HUDEP-2 (cell line): ENCODE data around the gene ADAP1.

Source experiments
- DNase-seq, 76 experiments: peaks; one replicate each; lab custom pipeline; 2025; ENCODE audit not compliant: unreplicated experiment in 76 of 76; lab: John Stamatoyannopoulos, UW

ADAP1 gene

DNA sequence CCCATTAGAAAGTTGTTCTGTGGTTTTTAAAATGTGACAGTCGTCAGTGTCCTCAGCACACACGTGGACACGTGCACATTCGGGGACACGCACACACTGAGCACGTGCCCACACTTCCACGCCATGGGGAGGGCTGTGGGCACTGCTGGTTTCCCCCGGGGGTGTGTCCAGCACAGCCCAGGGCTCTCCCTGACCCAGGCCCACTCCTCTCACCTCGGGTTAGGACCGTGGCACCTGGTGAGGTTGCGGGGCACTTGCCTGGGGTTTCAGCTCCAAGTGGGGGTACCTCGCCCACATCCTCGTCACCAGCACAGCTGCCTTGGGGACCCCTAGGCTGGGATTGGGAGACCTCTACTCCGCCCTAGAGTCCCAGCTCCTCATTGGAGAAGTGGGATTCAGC is 57.4 kb downstream of the ADAP1 start:
- no peak for DNase-seq

DNA sequence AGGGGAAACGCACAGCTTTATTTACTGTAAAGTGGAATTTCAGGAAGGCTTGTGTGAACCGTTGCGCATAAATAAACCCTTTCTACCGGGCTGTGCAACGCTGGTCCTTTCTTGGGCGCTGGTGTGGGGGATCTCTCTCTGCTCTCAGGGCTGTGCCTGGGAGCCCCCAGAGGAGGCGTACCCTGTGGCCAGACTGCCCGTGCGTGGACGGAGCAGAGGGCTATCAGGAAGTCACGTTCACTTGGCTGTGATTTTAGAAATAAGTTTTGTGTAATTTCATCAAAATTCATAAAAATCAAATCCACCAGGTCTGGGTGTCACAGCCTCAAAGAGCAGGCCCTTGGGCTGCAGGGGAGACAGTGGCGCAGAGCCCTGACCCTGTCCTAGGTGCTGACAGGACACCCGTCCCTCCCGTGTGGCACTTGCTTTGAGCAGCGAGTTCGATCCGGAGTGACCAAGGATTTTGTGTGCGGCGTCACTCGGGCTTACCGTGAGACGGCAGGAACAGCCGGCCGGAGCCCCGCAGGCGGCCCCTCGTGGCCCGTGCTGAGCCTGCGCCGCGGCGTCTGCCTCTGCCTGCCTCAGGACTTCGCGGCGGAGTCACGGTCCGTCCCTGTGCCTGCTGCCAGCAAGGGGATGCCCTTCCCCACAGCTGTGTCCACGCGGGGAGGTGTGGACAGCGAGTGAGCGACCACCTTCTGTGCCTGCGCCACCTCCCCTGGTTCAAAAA is 58.0 kb downstream of the ADAP1 start:
- DNase-seq = no peak

GRCh38 chr7:895451-896052 is 58.9 kb downstream of the ADAP1 start:
- DNase-seq = no peak

GRCh38 chr7:894927-895450 is 59.5 kb downstream of the ADAP1 start:
- no peak for DNase-seq

DNA sequence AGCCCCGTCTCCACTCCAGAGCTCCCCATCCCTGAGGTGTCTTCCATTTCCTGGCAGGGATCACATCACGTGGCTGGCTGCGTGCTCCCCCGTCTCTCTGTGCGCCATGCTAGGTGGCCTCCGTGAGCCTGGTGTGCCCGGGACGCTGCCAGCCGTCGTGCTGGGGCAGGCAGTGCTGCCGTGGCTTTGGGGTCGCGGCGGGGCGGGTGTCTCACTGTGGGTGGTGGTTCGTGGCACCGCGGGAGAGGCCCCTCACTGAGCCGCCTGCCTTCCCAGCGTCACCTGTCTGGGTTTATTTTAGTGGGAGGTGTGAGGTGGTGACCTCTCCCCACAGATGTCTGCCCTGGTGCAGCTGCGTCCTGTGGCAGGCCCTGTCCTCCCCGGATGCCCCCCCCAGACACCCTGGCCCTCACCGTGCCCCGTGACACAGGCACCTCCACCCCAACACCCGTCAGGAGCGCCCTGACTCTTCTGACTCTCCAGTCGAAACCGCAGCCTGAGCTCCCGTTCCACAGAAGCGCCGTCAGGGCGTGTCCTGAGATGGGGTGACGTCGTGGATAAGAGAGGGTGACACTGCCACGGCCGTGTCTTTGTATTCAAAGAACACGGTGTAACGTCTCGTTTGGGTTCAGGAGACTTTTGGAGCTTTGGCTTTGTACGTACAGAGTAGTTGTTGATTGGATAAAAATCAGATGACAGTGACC is 60.2 kb downstream of the ADAP1 start:
- no peak for DNase-seq

DNA sequence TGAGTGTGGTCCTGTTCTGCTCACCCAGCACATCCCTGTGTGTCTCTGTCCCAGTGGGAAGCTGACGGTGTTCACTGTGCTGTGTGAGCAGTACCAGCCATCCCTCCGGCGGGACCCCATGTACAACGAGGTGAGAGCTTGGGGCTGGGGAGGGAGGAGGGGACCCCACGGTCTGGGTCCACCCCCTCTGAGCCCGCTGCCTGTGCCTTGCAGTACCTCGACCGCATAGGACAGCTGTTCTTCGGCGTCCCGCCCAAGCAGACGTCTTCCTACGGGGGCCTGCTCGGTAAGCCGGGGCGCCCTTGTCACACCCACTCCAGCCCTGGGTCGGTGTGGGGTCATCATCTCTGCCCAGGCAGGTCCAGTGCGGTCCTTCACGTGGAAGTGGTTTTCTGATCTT is 60.8 kb downstream of the ADAP1 start:
- no peak for DNase-seq

GRCh38 chr7:892648-893593 is 61.6 kb downstream of the ADAP1 start:
- no peak for DNase-seq

DNA sequence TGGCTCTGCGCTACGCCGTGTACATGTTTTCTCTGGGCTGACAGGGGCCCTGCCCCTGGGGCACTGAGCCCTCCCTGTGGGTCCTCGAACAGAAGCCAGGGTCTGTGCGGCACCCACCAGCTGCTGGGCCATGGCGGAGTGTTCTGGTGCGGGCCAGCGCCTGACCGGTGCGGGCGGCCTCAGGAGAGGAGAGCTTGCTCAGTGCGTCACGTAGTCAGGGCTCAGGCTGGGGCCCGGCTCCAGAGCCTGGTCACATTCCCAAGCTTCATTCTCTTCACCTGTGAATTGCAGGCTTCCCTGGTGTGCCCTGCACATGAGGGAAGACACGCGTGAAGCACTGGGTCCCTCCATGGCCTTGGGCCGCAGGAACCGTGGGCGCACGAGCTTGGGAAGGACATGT is 62.7 kb downstream of the ADAP1 start:
- DNase-seq = no peak

- no peak for DNase-seq
Measured at GRCh38 chr7:891291-891690, 63.2 kb downstream of the ADAP1 start.

GRCh38 chr7:890868-891267 is 63.6 kb downstream of the ADAP1 start:
- DNase-seq = no peak

- no peak for DNase-seq
Measured at GRCh38 chr7:889391-889790, 65.1 kb downstream of the ADAP1 start.

DNA sequence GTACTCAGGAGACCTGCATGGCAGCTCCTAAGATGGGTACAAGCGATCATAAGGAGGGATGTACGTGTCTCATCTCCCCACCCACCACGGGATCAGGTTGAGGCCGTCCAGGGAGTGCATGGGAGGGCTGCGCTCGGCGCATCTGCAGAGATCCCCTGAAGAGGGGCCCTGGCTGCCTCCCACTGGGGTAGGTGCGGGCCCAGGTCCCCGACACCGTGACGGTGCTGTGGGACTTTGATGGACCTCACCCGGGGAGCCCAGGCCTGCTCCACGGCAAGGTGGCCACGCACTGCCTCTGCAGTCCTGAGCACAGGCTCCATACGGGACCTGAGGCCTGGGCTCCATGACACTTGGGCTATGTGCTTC is 65.5 kb downstream of the ADAP1 start:
- DNase-seq = no peak

GRCh38 chr7:888081-889024 is 66.1 kb downstream of the ADAP1 start:
- no peak for DNase-seq

DNA sequence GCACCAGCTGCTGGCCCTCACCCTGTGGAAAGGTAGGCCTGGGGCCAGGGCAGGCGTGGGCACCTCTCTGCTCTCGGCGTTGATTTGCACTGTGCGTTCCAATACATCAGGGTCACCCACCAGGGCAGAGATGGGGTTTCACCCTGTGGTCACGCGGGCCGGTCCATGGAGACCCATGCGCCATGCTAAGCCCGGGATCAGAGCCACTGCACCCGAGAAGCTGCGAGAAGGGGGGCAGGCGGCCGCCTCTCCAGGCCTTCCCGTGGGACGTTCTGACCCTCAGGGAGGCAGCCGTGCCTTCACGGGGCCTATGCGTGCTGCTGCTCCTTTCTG is 67.0 kb downstream of the ADAP1 start:
- DNase-seq = no peak

- DNase-seq = no peak
Measured at GRCh38 chr7:886626-887487, 67.6 kb downstream of the ADAP1 start.

DNA sequence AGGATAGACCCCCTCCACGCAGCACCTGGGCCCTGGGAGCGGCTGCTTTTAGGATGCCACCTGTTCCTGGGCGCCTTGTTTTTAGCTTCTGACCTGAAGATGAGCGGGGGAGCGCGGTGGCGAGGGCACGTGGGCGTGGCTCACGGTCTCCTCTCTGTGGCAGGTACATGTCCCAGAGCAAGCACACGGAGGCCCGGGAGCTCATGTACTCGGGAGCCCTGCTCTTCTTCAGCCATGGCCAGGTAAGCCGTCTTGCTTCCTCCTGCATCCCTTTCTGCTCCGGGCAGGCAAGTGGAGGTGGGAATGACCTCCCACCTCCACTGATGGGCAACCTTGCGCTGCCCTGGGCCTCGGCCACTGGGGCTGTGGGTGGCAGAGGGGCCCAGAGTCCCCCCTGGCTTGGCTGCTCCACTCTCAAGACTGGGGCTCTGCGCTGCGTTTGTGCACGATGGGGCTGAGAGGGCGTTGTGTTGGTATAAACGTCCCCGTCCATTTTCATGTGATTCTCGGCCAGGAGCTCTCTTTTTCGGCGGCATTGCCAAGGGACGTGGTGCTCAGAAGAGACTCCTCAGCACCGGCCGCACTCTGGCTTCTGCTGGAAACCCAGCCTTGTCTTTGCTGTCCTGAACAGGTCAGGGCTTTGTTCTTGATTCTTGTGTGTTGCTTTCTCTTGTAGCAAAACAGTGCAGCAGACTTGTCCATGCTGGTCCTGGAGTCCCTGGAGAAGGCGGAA is 68.4 kb downstream of the ADAP1 start:
- DNase-seq = no peak

- DNase-seq = no peak
Measured at GRCh38 chr7:885261-885892, 69.1 kb downstream of the ADAP1 start.
